ENCODE results near the gene RPL26. TPM values are rescaled to one million over a fixed set of nuclear protein-coding genes. Genes with fewer than 3 reads are reported as not detected.
"Not testable (repeated sequence)": the region's sequence is repeated elsewhere in the genome, so short reads cannot be mapped to it uniquely, and the experiment has no call there.

The RPL26 gene
- total RNA-seq, 1 donor from 2014 or later, result 1,742 TPM

GRCh38 chr17:8394497-8394896 lies 11.5 kb upstream of the RPL26 start:
- ATAC-seq, result not testable (repeated sequence)

GRCh38 chr17:8393470-8394231 lies 10.7 kb upstream of the RPL26 start:
- ATAC-seq, result peak; percentile 78

- ATAC-seq, result no peak
Measured at GRCh38 chr17:8392674-8393469, 9.9 kb upstream of the RPL26 start.

GRCh38 chr17:8392274-8392673 lies 9.3 kb upstream of the RPL26 start:
- no peak for ATAC-seq

- ATAC-seq, result peak; percentile 81
Measured at GRCh38 chr17:8391711-8392110, 8.7 kb upstream of the RPL26 start.

GRCh38 chr17:8387914-8388651 lies 5.1 kb upstream of the RPL26 start:
- peak; percentile 22 for ATAC-seq

GRCh38 chr17:8386841-8387240 lies 3.8 kb upstream of the RPL26 start:
- no peak for ATAC-seq

- ATAC-seq, result no peak
Measured at GRCh38 chr17:8384801-8385378, 1.9 kb upstream of the RPL26 start.

GRCh38 chr17:8382880-8383142 lies 182 bp downstream of the RPL26 start:
- no peak for ATAC-seq

- ATAC-seq, result no peak
Measured at GRCh38 chr17:8382052-8382879, 727 bp downstream of the RPL26 start.

- ATAC-seq, result no peak
Measured at GRCh38 chr17:8380049-8380448, 2.9 kb downstream of the RPL26 start.

- not testable (repeated sequence) for ATAC-seq
Measured at GRCh38 chr17:8378117-8378516, 4.9 kb downstream of the RPL26 start.

GRCh38 chr17:8377422-8377821 lies 5.6 kb downstream of the RPL26 start:
- ATAC-seq, result no peak

GRCh38 chr17:8376271-8377067 lies 6.5 kb downstream of the RPL26 start, which contains the start of gene KRABD2:
Gene KRABD2 (minus strand): TSS chr17:8376704.
- ATAC-seq, result peak; percentile 96

GRCh38 chr17:8375738-8376259 lies 7.2 kb downstream of the RPL26 start:
- peak; percentile 35 for ATAC-seq

GRCh38 chr17:8373856-8374255 lies 9.1 kb downstream of the RPL26 start:
- ATAC-seq, result not testable (repeated sequence)

GRCh38 chr17:8372422-8372821 lies 10.6 kb downstream of the RPL26 start:
- no peak for ATAC-seq

GRCh38 chr17:8371786-8372185 lies 11.2 kb downstream of the RPL26 start:
- ATAC-seq, result no peak

- no peak for ATAC-seq
Measured at GRCh38 chr17:8369944-8370343, 13.0 kb downstream of the RPL26 start.

- no peak for ATAC-seq
Measured at GRCh38 chr17:8368193-8368592, 14.8 kb downstream of the RPL26 start.

- peak; percentile 60 for ATAC-seq
Measured at GRCh38 chr17:8366231-8366630, 16.8 kb downstream of the RPL26 start.
